DOHH2 (cell line): ENCODE data around the gene DHX58.

Source experiments
- H3F3A ChIP-seq: fragments of 200-600 bp; sonication (generic), shearing (Covaris generic); 2 replicates; pipeline ENCODE4 v1.6.0; 2016; ENCODE audit warnings: antibody characterized with exemption, mild to moderate bottlenecking; ENCODE audit not compliant: control insufficient read depth, insufficient read depth
- H3K27ac ChIP-seq: fragments of 200-600 bp; sonication (generic); 2 replicates; pipeline ENCODE4 v1.5.1; 2014; ENCODE audit warnings: low read depth, mild to moderate bottlenecking, low read length, moderate library complexity
- H3K27me3 ChIP-seq: fragments of 200-600 bp; sonication (generic); 2 replicates; pipeline ENCODE4 v1.6.1; 2014; ENCODE audit warnings: mild to moderate bottlenecking, low read length, mixed read lengths; ENCODE audit not compliant: control insufficient read depth
- H3K36me3 ChIP-seq: fragments of 200-600 bp; sonication (generic); 2 replicates; pipeline ENCODE4 v1.6.1; 2014; ENCODE audit warnings: mild to moderate bottlenecking, low read length, moderate library complexity, mixed read lengths; ENCODE audit not compliant: control insufficient read depth
- H3K4me1 ChIP-seq: fragments of 200-600 bp; sonication (generic); 2 replicates; pipeline ENCODE4 v1.6.1; 2014; ENCODE audit warnings: mild to moderate bottlenecking, low read length, mixed read lengths; ENCODE audit not compliant: control insufficient read depth
- H3K4me2 ChIP-seq: fragments of 200-600 bp; sonication (generic); 2 replicates; pipeline ENCODE4 v1.6.0; 2014; ENCODE audit warnings: mild to moderate bottlenecking, low read length, moderate library complexity
- H3K4me3 ChIP-seq: fragments of 200-600 bp; sonication (generic); 2 replicates; pipeline ENCODE4 v1.5.1; 2014; ENCODE audit warnings: mild to moderate bottlenecking, low read length, mixed read lengths
- H3K79me2 ChIP-seq: fragments of 200-600 bp; sonication (generic); 2 replicates; pipeline ENCODE4 v1.6.1; 2014; ENCODE audit warnings: mild to moderate bottlenecking, low read length, mixed read lengths; ENCODE audit not compliant: control insufficient read depth
- H3K9me2 ChIP-seq: fragments of 200-600 bp; sonication (generic); replicated peaks from 2 replicates; pipeline ENCODE4 v1.6.1; 2014; ENCODE audit warnings: mild to moderate bottlenecking, low read length, mixed read lengths; ENCODE audit not compliant: control insufficient read depth
- H3K9me3 ChIP-seq: fragments of 200-600 bp; sonication (generic); 2 replicates; pipeline ENCODE4 v1.6.1; 2014; ENCODE audit warnings: antibody characterized with exemption, low read length, mixed read lengths; ENCODE audit not compliant: control insufficient read depth, insufficient read depth
- H4K20me1 ChIP-seq: fragments of 200-600 bp; sonication (generic); 2 replicates; pipeline ENCODE4 v1.6.0; 2014; ENCODE audit warnings: low read depth, mild to moderate bottlenecking, antibody characterized with exemption, low read length, moderate library complexity; ENCODE audit not compliant: control insufficient read depth, insufficient read depth
- EZH2phosphoT487 ChIP-seq: fragments of 200-600 bp; sonication (generic); IDR thresholded peaks from 2 replicates; pipeline ENCODE4 v1.6.1; 2017; ENCODE audit warnings: borderline replicate concordance, mild to moderate bottlenecking, antibody characterized with exemption, low read length, moderate library complexity, mixed read lengths
- TF ChIP-seq, protein P1 (sequence below): fragments of 200-600 bp; sonication (generic); IDR thresholded peaks from one replicate; pipeline ENCODE4 v1.5.1; 2014; ENCODE audit warnings: antibody characterized with exemption, mild to moderate bottlenecking, low read depth, low read length; ENCODE audit not compliant: poor library complexity, severe bottlenecking

Gene DHX58

DNA sequence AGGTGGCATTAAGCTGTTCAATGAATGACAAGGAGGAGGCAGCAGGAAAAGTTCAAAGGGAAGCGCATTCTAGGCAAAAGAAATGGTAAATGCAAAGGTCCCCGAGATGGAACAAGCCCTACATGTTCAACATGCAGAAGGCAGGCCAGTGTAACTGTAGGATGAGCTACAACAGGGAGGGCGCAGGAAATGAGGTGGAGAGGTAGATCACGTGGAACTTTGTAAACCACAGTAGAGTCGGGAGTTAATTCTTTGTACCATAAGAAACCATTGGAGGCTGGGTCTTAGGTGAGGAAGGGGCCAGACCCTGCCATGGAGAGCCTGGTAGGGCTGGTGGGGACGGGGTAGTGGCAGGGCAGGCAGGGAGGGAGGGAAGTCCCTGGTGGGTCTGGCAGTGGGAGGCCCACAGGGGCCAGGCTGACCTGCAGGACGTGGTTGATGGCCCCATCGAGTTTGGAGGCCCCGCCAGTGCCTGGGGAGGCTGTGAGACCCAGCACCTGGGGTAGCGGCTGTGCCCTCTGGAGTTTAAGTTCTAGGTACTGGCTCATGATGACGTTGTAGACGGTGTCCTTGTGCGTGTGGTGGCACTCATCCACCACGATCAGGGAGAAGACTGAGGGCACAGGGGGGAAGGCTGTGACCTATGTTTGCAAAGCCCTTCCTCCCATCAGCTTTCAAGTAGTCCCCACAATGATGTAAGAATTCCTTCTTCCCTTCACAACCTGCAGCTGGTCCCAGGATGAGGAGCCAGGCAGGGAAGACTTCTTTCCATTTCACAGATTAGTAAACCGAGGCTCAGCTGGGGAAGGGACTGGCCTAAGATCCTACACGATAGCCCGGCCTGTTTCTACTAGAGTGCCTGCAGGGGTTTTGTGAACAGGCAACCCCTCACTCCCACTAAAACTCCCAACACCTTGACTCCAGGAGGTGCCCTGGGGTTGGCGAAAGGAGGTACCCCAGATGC lies 1.9 kb downstream of the DHX58 start:
- no peaks in the 10 kb centered on the region for H3K79me2 ChIP-seq
- peaks cover 37% of the 10 kb centered on the region for H3K4me1 ChIP-seq
- no peaks in the 10 kb centered on the region for H3K27me3 ChIP-seq
- H3K9me3 ChIP-seq, result no peaks in the 10 kb centered on the region
- peaks cover 5% of the 10 kb centered on the region; the same call in 1 of the 2 replicates for H3F3A ChIP-seq
- no peaks in the 10 kb centered on the region for H4K20me1 ChIP-seq
- peaks cover 24% of the 10 kb centered on the region for H3K36me3 ChIP-seq
- H3K4me2 ChIP-seq, result no peak overlapping the region
- H3K4me3 ChIP-seq, result no peak overlapping the region
- no peak overlapping the region for H3K27ac ChIP-seq
- TF ChIP-seq, protein P1, sequence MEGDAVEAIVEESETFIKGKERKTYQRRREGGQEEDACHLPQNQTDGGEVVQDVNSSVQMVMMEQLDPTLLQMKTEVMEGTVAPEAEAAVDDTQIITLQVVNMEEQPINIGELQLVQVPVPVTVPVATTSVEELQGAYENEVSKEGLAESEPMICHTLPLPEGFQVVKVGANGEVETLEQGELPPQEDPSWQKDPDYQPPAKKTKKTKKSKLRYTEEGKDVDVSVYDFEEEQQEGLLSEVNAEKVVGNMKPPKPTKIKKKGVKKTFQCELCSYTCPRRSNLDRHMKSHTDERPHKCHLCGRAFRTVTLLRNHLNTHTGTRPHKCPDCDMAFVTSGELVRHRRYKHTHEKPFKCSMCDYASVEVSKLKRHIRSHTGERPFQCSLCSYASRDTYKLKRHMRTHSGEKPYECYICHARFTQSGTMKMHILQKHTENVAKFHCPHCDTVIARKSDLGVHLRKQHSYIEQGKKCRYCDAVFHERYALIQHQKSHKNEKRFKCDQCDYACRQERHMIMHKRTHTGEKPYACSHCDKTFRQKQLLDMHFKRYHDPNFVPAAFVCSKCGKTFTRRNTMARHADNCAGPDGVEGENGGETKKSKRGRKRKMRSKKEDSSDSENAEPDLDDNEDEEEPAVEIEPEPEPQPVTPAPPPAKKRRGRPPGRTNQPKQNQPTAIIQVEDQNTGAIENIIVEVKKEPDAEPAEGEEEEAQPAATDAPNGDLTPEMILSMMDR, result no peak
- TF ChIP-seq EZH2phosphoT487, result no peak
- H3K9me2 ChIP-seq, result no peaks in the 10 kb centered on the region

DNA sequence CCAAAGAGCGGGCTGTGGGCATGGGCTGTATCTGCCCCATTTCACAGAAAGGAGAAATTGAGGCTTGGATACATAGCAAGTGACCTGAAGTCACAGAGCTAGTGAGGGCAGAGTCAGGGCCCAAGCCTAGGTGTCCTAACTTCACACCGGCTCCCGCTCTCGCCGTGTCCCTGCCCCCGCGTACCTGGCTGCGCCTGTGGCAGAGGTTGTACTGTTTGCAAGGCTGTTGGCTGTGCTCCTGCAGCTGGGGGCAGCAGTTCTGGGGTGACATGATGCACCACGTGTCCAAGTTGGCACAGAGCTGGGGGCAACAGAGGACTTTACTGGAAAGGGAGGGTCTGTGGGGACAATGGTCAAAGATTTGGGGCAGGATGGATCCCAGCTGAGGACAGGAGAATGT lies 3.4 kb downstream of the DHX58 start:
- peaks cover 5% of the 10 kb centered on the region; the same call in 1 of the 2 replicates for H3F3A ChIP-seq
- no peaks in the 10 kb centered on the region for H3K9me2 ChIP-seq
- no peaks in the 10 kb centered on the region for H3K9me3 ChIP-seq
- H3K4me3 ChIP-seq, result no peak overlapping the region
- no peak for TF ChIP-seq EZH2phosphoT487
- TF ChIP-seq, protein P1, result no peak
- no peaks in the 10 kb centered on the region for H3K79me2 ChIP-seq
- peaks cover 33% of the 10 kb centered on the region for H3K4me1 ChIP-seq
- H3K4me2 ChIP-seq, result no peak overlapping the region
- no peaks in the 10 kb centered on the region for H3K27me3 ChIP-seq
- H3K36me3 ChIP-seq, result peaks cover 11% of the 10 kb centered on the region
- no peaks in the 10 kb centered on the region for H4K20me1 ChIP-seq
- H3K27ac ChIP-seq, result no peak overlapping the region

DNA sequence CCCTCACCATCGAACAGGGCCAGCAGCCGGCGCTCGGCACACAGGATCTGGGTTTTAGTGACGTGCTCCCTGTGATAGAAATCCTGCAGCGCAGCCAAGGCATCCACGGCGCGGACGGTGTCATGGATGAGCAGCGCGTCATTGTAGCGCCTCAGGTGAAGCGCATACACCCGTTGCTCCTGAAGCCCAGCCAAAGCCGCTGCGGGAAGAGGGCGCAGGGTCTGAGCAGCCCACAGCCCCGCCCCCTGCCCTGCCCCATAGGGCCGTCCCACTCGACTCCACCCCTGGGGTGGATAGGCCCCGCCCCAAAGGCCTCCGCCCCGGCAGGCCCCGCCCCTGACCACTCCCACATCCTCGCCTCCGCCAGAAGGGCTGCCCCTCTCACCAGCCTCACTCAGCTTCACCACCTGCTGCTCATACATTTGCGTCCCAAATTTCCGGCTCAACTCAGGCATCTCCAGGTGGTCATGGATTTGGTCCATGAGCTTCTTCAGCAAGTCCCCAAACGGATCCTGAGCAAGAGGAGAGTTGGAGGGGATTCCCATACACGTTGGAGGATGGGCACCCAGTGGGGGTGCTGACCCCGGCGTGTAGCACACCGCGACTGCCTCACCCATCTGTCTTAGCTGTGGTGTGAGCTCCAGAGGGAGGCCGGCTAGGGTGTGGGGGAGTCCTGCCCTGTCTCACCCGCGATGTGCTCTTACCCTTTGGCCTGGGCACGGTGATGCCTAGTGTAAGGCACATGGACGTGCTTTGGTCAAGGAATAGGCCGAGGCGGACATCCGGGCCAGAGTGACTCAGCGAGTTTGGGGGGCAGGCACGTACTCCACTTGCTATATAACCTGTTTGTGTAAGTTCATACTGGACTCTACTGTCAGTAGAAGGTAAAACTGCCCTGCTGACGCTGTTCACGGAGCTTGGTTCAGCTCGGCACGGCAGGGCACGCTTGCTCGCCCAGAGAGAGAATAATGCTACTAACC lies 4.6 kb downstream of the DHX58 start:
- Histone ChIP-seq H3K27me3 (no peaks in the 10 kb centered on the region), H3K27ac (no peak overlapping the region), H4K20me1 (no peaks in the 10 kb centered on the region), H3K4me1 (peaks cover 25% of the 10 kb centered on the region), H3K36me3 (peaks cover 2% of the 10 kb centered on the region), H3F3A (peaks cover 3% of the 10 kb centered on the region; the same call in 1 of the 2 replicates), H3K4me3 (peak overlapping the region; percentile 69), H3K4me2 (peak overlapping the region; percentile 84), H3K79me2 (no peaks in the 10 kb centered on the region), H3K9me2 (no peaks in the 10 kb centered on the region), H3K9me3 (no peaks in the 10 kb centered on the region)
- TF ChIP-seq, protein P1, result peak; percentile 15
- no peak for TF ChIP-seq EZH2phosphoT487
